B cell (primary cell): Measurements from ENCODE around the gene MCM5. TPM values are rescaled to one million over a fixed set of nuclear protein-coding genes. Genes with fewer than 3 reads are reported as not detected.

Source experiments
- ATAC-seq: fragments of 200-7000 bp; cut with Tn5 transposase; one replicate; pipeline ENCODE4 v1.10.0; 2021; ENCODE audit warnings: low read depth, mild to moderate bottlenecking, moderate number of reproducible peaks, moderate library complexity
- CTCF ChIA-PET: fragments of 350-600 bp; sonication (Branson Sonifier 250); formaldehyde crosslinking; loops from one replicate; lab custom pipeline; 2021; ENCODE audit warnings: antibody characterized with exemption, inconsistent platforms; lab: Charles Lee
- POLR2A ChIA-PET: fragments of 350-600 bp; sonication (Branson Sonifier 250); formaldehyde crosslinking; loops from one replicate; lab custom pipeline; 2021; ENCODE audit warnings: antibody characterized with exemption; lab: Charles Lee
- DNase-seq: peaks from one replicate; pipeline ENCODE4 v3.0.0; 2013
- H2AFZ ChIP-seq: 2 replicates; pipeline ENCODE4 v1.6.1; 2012; ENCODE audit warnings: mild to moderate bottlenecking, low read depth, low read length; ENCODE audit not compliant: insufficient read depth, poor library complexity, severe bottlenecking
- H3K27ac ChIP-seq, 2 donors: 1 replicate in 1 of 2; 2 replicates in 1 of 2; pipeline ENCODE4 v1.5.1; 2012 to 2013; ENCODE audit warnings: low read length in 2 of 2, mild to moderate bottlenecking in 2 of 2, moderate library complexity in 1 of 2
- H3K27me3 ChIP-seq, 4 experiments: fragments of 200-600 bp in 1 of 4; sonication (generic) in 1 of 4; replicated peaks in 1 of 4; 1 replicate in 2 of 4; 2 replicates in 2 of 4; pipeline versions ENCODE4 v1.6.1 to v1.7.0; 2013 to 2016; ENCODE audit warnings: low read length in 3 of 4, mild to moderate bottlenecking in 2 of 4, mixed read lengths in 1 of 4, moderate library complexity in 1 of 4; ENCODE audit not compliant: insufficient read depth in 4 of 4, control insufficient read depth in 3 of 4; ENCODE audit errors: control extremely low read depth in 1 of 4
- H3K36me3 ChIP-seq, 2 experiments: replicated peaks in 1 of 2; 1 replicate in 1 of 2; 2 replicates in 1 of 2; pipeline versions ENCODE4 v1.6.1 to v1.7.1; 2013; ENCODE audit warnings: low read length in 1 of 2; ENCODE audit not compliant: insufficient read depth in 2 of 2, control insufficient read depth in 1 of 2; ENCODE audit errors: control extremely low read depth in 1 of 2, extremely low read depth in 1 of 2
- H3K4me1 ChIP-seq, 2 donors: fragments of 200-600 bp in 1 of 2; sonication (generic) in 1 of 2; 1 replicate in 1 of 2; 2 replicates in 1 of 2; pipeline versions ENCODE4 v1.5.1 to v1.6.1; 2013 to 2017; ENCODE audit warnings: low read length in 2 of 2; ENCODE audit not compliant: control insufficient read depth in 2 of 2, insufficient read depth in 2 of 2
- H3K4me2 ChIP-seq: replicated peaks from 2 replicates; pipeline ENCODE3; 2012; ENCODE audit warnings: mild to moderate bottlenecking, low read depth, low read length; ENCODE audit not compliant: poor library complexity, severe bottlenecking
- H3K4me3 ChIP-seq, 5 experiments: fragments of 200-600 bp in 1 of 5; sonication (generic) in 1 of 5; 1 replicate in 3 of 5; 2 replicates in 2 of 5; pipeline versions ENCODE4 v1.5.1 to v1.7.0; 2011 to 2016; ENCODE audit warnings: low read length in 4 of 5, mild to moderate bottlenecking in 4 of 5, low read depth in 2 of 5, control low read depth in 1 of 5, moderate library complexity in 1 of 5; ENCODE audit not compliant: insufficient read depth in 1 of 5; ENCODE audit errors: control extremely low read depth in 1 of 5, extremely low read depth in 1 of 5
- H3K79me2 ChIP-seq: fragments of 200-600 bp; sonication (generic); one replicate; pipeline ENCODE4 v1.6.0; 2016; ENCODE audit warnings: low read length; ENCODE audit not compliant: control insufficient read depth, insufficient read depth
- H3K9ac ChIP-seq: fragments of 200-600 bp; sonication (generic); 2 replicates; pipeline ENCODE4 v1.6.1; 2017; ENCODE audit warnings: mild to moderate bottlenecking, low read length, moderate library complexity
- H3K9me3 ChIP-seq, 3 donors: one replicate each; pipeline versions ENCODE4 v1.6.1 to v1.7.1; 2013; ENCODE audit warnings: low read length in 2 of 3; ENCODE audit not compliant: control insufficient read depth in 2 of 3, insufficient read depth in 1 of 3; ENCODE audit errors: control extremely low read depth in 1 of 3
- H4K20me1 ChIP-seq: 2 replicates; pipeline ENCODE4 v1.6.0; 2012; ENCODE audit warnings: mild to moderate bottlenecking, low read length; ENCODE audit not compliant: insufficient read depth, control insufficient read depth, poor library complexity, severe bottlenecking
- H3K27ac Mint-ChIP-seq: one replicate; pipeline ENCODE4 v1.8.0; 2021; ENCODE audit warnings: mixed read lengths
- H3K27me3 Mint-ChIP-seq: one replicate; pipeline ENCODE4 v1.8.0; 2021; ENCODE audit warnings: mixed read lengths
- H3K4me1 Mint-ChIP-seq: one replicate; pipeline ENCODE4 v1.8.0; 2021; ENCODE audit warnings: mixed read lengths
- H3K4me3 Mint-ChIP-seq: one replicate; pipeline ENCODE4 v1.8.0; 2021; ENCODE audit warnings: mixed read lengths
- H3K9me3 Mint-ChIP-seq: one replicate; pipeline ENCODE4 v1.8.0; 2022; ENCODE audit warnings: mixed read lengths; ENCODE audit not compliant: insufficient read depth
- CTCF ChIP-seq: fragments of 200-600 bp; IDR thresholded peaks from one replicate; pipeline ENCODE4 v1.8.0; 2022; ENCODE audit warnings: antibody characterized with exemption, mild to moderate bottlenecking
- EZH2 ChIP-seq: IDR thresholded peaks from 2 replicates; pipeline ENCODE4 v1.6.1; 2012; ENCODE audit warnings: borderline replicate concordance, low read depth, mild to moderate bottlenecking, moderate library complexity, low read length; ENCODE audit not compliant: insufficient read depth, poor library complexity, severe bottlenecking
- WGBS: methylation state at CpG from one replicate; pipeline ENCODE4 v1.1.5; 2013; ENCODE audit warnings: missing lambda C conversion rate; ENCODE audit not compliant: insufficient coverage; 5-methylcytosine and 5-hydroxymethylcytosine counted together
- intact Hi-C: fragments of 100-400 bp; cut with micrococcal nuclease; formaldehyde crosslinking; loops from one replicate; pipeline ENCODE4 v1.10.0; 2022
- polyA plus RNA-seq: library from polyadenylated mRNA; depleted of rRNA; stranded (reverse); fragments of >200 nt; gene quantifications from 2 replicates; pipeline ENCODE4 v1.2.3, GENCODE V29; 2012
- total RNA-seq, 2 donors: library from RNA; stranded (reverse); fragments of 120-200 nt in 1 of 2; gene quantifications; 1 replicate in 1 of 2; 2 replicates in 1 of 2; pipeline versions ENCODE4 v1.2.3 to v1.2.4, GENCODE V29; 2013 to 2022

Gene MCM5
- total and polyA plus RNA-seq, 2 donors (not counting 1 experiment from before 2014, with no cell fraction given) = 112 to 203 TPM

- Mint-ChIP-seq H3K27ac (no peak overlapping the region), H3K4me3 (no peak overlapping the region), H3K9me3 (no peaks in the 10 kb centered on the region), H3K4me1 (peaks cover 9% of the 10 kb centered on the region), H3K27me3 (no peaks in the 10 kb centered on the region)
- WGBS = 95% methylated on average over 14 of the region's 15 CpGs
- POLR2A ChIA-PET = no interaction called here
- intact Hi-C loops = no loop called here
- H3K9me3 ChIP-seq = no peaks in the 10 kb centered on the region
- TF ChIP-seq CTCF = no peak
- no peak for TF ChIP-seq EZH2
- no peak overlapping the region for H3K4me3 ChIP-seq
- no peak overlapping the region for H2AFZ ChIP-seq
- no peaks in the 10 kb centered on the region for H3K79me2 ChIP-seq
- H3K36me3 ChIP-seq = peaks cover 0 to 5% of the 10 kb centered on the region in 2 experiments
- H3K9ac ChIP-seq = no peak overlapping the region
- DNase-seq (no peak), ATAC-seq (no peak)
- H4K20me1 ChIP-seq = no peaks in the 10 kb centered on the region
- H3K4me2 ChIP-seq = no peak overlapping the region
- H3K27ac ChIP-seq = no peak overlapping the region
- no peaks in the 10 kb centered on the region for H3K27me3 ChIP-seq
- peaks cover 2 to 8% of the 10 kb centered on the region in 2 donors for H3K4me1 ChIP-seq
- CTCF ChIA-PET = no interaction called here
These were observed 52.4 kb downstream of the MCM5 start for GRCh38 chr22:35452351-35452781.

GRCh38 chr22:35452810-35453743, 53.1 kb downstream of the MCM5 start:
- POLR2A ChIA-PET = no interaction called here
- H3K27me3 Mint-ChIP-seq = no peaks in the 10 kb centered on the region

More at GRCh38 chr22:35452810-35453743, 53.1 kb downstream of the MCM5 start:
- TF ChIP-seq CTCF (no peak), EZH2 (no peak)
- Mint-ChIP-seq H3K4me1 (peaks cover 4% of the 10 kb centered on the region), H3K4me3 (no peak overlapping the region), H3K27ac (no peak overlapping the region), H3K9me3 (no peaks in the 10 kb centered on the region)
- no peaks in the 10 kb centered on the region for H3K27me3 ChIP-seq
- no peaks in the 10 kb centered on the region for H3K79me2 ChIP-seq
- CTCF ChIA-PET = no interaction called here
- no peak overlapping the region for H3K4me3 ChIP-seq
- H4K20me1 ChIP-seq = no peaks in the 10 kb centered on the region
- H3K9me3 ChIP-seq = no peaks in the 10 kb centered on the region
- no peak overlapping the region for H3K4me2 ChIP-seq
- ATAC-seq (no peak), DNase-seq (no peak)
- H3K9ac ChIP-seq = no peak overlapping the region
- WGBS = 95% methylated on average over 13 of the region's 13 CpGs
- intact Hi-C loops = no loop called here
- H3K27ac ChIP-seq = no peak overlapping the region
- H3K4me1 ChIP-seq = peaks cover 0 to 3% of the 10 kb centered on the region in 2 donors
- no peak overlapping the region for H2AFZ ChIP-seq
- peaks cover 0 to 2% of the 10 kb centered on the region in 2 experiments for H3K36me3 ChIP-seq
